Panc1 (cell line): ENCODE results near the gene SUPT3H.

Experiments used
- CTCF ChIP-seq: fragments of 450-650 bp; IDR thresholded peaks from 2 replicates; pipeline ENCODE4 v1.5.1; 2017; ENCODE audit warnings: mild to moderate bottlenecking
- POLR2AphosphoS5 ChIP-seq: IDR thresholded peaks from 2 replicates; pipeline ENCODE4 v1.6.1; 2012; ENCODE audit warnings: mild to moderate bottlenecking, low read depth, low read length, moderate library complexity
- TF ChIP-seq, protein P1 (sequence below), 2 experiments: IDR thresholded peaks; 2 replicates each; pipeline ENCODE4 v1.6.1; 2011 to 2012; ENCODE audit warnings: low read depth in 2 of 2, control low read depth in 1 of 2, low read length in 1 of 2, mild to moderate bottlenecking in 1 of 2, moderate library complexity in 1 of 2; ENCODE audit not compliant: insufficient read depth in 1 of 2

GRCh38 chr6:44785130-44785529, 592.6 kb downstream of the SUPT3H start:
- TF ChIP-seq CTCF (no peak), POLR2AphosphoS5 (no peak)
- TF ChIP-seq, protein P1, sequence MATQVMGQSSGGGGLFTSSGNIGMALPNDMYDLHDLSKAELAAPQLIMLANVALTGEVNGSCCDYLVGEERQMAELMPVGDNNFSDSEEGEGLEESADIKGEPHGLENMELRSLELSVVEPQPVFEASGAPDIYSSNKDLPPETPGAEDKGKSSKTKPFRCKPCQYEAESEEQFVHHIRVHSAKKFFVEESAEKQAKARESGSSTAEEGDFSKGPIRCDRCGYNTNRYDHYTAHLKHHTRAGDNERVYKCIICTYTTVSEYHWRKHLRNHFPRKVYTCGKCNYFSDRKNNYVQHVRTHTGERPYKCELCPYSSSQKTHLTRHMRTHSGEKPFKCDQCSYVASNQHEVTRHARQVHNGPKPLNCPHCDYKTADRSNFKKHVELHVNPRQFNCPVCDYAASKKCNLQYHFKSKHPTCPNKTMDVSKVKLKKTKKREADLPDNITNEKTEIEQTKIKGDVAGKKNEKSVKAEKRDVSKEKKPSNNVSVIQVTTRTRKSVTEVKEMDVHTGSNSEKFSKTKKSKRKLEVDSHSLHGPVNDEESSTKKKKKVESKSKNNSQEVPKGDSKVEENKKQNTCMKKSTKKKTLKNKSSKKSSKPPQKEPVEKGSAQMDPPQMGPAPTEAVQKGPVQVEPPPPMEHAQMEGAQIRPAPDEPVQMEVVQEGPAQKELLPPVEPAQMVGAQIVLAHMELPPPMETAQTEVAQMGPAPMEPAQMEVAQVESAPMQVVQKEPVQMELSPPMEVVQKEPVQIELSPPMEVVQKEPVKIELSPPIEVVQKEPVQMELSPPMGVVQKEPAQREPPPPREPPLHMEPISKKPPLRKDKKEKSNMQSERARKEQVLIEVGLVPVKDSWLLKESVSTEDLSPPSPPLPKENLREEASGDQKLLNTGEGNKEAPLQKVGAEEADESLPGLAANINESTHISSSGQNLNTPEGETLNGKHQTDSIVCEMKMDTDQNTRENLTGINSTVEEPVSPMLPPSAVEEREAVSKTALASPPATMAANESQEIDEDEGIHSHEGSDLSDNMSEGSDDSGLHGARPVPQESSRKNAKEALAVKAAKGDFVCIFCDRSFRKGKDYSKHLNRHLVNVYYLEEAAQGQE (IDR thresholded peaks at IDR 0.05; ENCODE audit: insufficient read depth in 1 of 2, low read depth in 2 of 2, low read length in 1 of 2), result no peak
